Embryonic facial prominence (tissue), 1 donor: Measurements from ENCODE around the gene SACS.

Experiments
- DNase-seq: peaks from one replicate; pipeline ENCODE4 v3.0.0-alpha.2; 2016; ENCODE audit errors: extremely low spot score

The SACS gene, protein sequence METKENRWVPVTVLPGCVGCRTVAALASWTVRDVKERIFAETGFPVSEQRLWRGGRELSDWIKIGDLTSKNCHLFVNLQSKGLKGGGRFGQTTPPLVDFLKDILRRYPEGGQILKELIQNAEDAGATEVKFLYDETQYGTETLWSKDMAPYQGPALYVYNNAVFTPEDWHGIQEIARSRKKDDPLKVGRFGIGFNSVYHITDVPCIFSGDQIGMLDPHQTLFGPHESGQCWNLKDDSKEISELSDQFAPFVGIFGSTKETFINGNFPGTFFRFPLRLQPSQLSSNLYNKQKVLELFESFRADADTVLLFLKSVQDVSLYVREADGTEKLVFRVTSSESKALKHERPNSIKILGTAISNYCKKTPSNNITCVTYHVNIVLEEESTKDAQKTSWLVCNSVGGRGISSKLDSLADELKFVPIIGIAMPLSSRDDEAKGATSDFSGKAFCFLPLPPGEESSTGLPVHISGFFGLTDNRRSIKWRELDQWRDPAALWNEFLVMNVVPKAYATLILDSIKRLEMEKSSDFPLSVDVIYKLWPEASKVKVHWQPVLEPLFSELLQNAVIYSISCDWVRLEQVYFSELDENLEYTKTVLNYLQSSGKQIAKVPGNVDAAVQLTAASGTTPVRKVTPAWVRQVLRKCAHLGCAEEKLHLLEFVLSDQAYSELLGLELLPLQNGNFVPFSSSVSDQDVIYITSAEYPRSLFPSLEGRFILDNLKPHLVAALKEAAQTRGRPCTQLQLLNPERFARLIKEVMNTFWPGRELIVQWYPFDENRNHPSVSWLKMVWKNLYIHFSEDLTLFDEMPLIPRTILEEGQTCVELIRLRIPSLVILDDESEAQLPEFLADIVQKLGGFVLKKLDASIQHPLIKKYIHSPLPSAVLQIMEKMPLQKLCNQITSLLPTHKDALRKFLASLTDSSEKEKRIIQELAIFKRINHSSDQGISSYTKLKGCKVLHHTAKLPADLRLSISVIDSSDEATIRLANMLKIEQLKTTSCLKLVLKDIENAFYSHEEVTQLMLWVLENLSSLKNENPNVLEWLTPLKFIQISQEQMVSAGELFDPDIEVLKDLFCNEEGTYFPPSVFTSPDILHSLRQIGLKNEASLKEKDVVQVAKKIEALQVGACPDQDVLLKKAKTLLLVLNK (N-terminal part only)

GRCh38 chr13:23433171-23434153, at the start of gene SACS:
SACS (minus strand) TSS chr13:23433702; CDS start chr13:23411239, 22,463 bp downstream.
- peak; percentile 17 for DNase-seq

- no peak for DNase-seq
Observed at GRCh38 chr13:23480324-23480723, 46.8 kb upstream of the SACS start.

- DNase-seq = no peak
Observed at GRCh38 chr13:23477101-23477500, 43.6 kb upstream of the SACS start.

DNA sequence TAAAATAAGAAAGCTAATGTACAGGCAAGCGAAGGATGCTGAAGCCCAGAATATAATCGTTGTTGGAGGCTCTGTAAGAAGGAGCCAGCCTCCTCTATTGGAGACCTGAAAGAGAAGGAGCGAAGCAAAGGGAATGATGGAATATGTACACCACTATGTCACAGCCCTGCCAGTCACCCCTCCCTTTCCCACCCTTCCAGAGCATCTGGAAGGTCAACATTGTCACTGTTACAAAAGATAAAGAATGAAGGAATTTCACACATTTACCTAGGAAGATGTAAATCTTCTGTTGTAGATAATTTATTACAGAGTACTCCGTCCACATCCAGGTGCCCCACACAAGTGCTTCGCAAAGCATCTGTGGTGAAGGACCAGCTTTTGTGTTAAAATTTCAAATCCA, 39.7 kb upstream of the SACS start:
- no peak for DNase-seq

DNA sequence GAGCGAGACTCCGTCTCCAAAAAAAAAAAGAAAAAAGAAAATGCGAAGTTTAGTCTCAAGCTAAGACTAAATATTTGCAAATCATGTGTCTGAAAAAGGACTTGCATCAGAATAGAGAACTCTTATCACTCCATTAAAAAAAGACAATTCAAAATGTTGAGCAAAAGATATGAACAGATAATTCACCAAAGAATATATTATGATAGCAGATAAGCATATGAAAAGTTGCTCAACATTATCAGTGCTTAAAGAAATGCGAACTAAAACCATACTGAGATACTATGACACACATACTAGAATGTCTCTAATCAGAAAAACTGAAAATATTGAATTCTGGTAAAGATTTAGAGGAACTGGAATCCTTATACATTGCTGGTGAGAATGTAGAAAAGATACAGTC, 38.7 kb upstream of the SACS start:
- no peak for DNase-seq

- DNase-seq = no peak
Observed at GRCh38 chr13:23470790-23471614, 37.5 kb upstream of the SACS start.

- no peak for DNase-seq
Observed at GRCh38 chr13:23469951-23470421, 36.5 kb upstream of the SACS start.

GRCh38 chr13:23468811-23469210, 35.3 kb upstream of the SACS start:
- no peak for DNase-seq

GRCh38 chr13:23467932-23468278, 34.4 kb upstream of the SACS start:
- no peak for DNase-seq

GRCh38 chr13:23467048-23467931, 33.8 kb upstream of the SACS start:
- DNase-seq = no peak

DNA sequence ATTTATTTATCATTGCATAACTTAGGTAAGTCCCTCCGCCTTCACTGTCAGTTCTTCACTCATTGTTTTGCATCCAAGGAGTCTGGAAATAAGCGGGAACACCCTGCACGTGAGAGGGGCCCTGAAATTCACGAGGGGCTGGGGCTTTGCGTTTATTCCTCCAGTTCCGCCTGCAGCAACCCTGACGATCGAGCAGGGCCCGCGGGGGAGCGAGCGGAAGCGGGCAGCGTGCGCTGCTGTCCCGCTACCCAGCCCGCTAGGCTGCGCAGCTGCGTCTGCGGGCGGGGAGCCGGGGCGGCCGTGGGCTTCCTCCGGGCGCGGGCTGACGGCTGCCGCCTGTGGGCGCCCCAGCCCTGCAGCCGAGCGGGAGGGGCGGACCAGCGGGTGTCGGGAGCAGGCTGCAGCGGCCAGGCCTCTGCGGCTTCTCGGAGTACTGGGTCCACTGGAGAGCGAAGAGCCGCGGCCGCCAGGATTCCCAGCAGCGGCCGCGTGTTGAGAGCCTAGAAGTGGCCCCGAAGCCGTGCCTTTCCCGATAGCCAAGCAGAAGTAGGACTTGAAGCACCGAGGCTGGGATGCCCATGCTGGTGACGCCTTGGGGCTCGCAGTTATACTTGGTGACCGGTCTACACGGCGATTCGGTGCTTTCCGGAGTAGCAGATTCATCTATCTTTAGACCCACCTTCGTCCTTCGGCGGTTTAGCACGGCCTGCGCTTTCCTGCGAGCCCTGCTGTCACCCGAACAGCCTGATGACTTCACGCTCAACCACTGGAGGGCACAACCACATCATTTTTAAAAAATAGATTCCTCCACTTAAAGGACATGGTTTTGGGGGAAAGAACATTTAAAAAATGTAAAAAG, 32.9 kb upstream of the SACS start:
- peak; percentile 71 for DNase-seq

GRCh38 chr13:23463661-23464060, 30.2 kb upstream of the SACS start:
- DNase-seq = no peak

DNA sequence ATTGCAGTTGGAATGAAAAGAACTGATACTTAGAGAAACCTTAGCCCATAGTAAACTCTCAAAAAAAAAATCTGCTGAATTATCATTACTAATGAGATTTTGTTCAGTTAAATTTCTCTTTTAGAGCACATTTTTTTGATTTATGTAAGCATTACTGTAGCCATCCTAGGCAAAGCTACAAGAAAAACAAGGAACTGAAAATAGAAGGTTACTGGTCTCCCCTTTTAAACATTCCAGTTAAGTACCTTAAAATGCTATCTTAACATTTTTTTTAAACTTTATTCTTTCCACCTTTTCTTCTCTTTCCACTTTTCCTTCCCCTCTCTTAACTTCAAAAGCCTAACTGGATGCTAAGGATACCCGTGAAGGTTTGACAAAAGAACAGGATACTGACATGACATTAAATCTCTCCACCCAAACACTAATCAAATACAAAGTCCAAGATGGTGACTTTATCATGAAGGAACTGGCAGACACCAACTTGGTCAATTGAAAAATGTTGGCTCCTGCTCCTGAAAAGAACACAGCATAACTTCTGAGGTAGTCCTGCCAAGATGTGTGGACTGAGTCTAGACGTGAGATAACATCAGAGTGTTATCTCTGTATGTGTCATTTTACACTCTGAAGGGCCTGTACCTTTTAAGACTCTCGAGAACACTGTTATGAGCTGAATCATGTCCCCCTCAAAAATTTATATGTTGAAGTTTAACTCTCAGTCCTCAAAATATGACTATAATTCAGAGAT, 29.5 kb upstream of the SACS start:
- no peak for DNase-seq

- no peak for DNase-seq
Observed at GRCh38 chr13:23461544-23461943, 28.0 kb upstream of the SACS start.

DNA sequence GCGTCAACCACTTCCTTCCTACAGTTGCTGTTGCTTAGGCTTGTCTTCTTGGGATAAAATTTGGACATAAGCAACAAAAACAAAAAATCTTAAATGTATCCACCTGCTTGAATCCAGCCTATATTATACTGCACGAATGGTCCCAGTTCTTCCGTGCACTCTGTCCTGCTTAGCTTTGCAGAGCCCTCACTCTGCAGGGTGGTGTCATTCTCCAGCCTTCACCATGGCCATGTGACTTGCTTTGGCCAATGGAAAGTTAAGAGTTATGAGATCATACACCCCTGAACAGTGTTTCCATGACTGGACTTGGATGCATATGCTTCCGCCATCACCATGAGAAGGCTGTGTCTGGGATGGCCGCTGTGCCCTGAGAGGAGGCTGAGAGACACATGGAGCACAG, 27.4 kb upstream of the SACS start:
- no peak for DNase-seq

DNA sequence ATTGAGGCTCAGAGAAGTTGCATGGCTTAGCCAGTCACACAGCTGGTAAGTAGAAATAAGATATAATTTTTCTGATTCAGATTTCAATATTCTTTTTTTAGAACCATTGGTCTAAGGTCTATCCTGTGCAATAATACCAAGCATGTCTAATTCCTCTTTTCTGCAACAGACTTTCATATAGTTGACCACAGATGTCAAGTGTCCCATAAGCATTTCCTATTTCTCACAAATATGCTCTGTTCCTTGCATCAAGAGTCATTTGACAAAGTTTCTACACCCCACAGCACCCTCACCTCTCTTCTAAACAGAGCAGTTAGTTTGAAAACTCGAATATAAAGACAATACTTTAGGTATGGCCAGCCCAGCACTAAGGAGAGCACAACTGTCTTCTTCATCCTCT, 26.8 kb upstream of the SACS start:
- DNase-seq = no peak

- no peak for DNase-seq
Observed at GRCh38 chr13:23458989-23459388, 25.5 kb upstream of the SACS start.
